Epidermal melanocyte (primary cell): Measurements from ENCODE around the gene ANXA6.

Experiments
- DNase-seq: peaks from one replicate; pipeline ENCODE4 v3.0.0; 2011; ENCODE audit warnings: low spot score; ENCODE audit not compliant: insufficient read length

ANXA6 gene

GRCh38 chr5:151105561-151105960 is 52.0 kb downstream of the ANXA6 start:
- no peak for DNase-seq

GRCh38 chr5:151104795-151105194 is 52.8 kb downstream of the ANXA6 start:
- DNase-seq = peak; percentile 62

GRCh38 chr5:151101746-151102145 is 55.8 kb downstream of the ANXA6 start:
- no peak for DNase-seq

GRCh38 chr5:151101151-151101550 is 56.4 kb downstream of the ANXA6 start:
- no peak for DNase-seq

- no peak for DNase-seq
Observed at GRCh38 chr5:151100681-151101080, 56.9 kb downstream of the ANXA6 start.

GRCh38 chr5:151098768-151099121 is 58.8 kb downstream of the ANXA6 start:
- DNase-seq = no peak

- no peak for DNase-seq
Observed at GRCh38 chr5:151097820-151098767, 59.5 kb downstream of the ANXA6 start.

GRCh38 chr5:151097061-151097460 is 60.5 kb downstream of the ANXA6 start:
- no peak for DNase-seq

- no peak for DNase-seq
Observed at GRCh38 chr5:151096001-151096373, 61.6 kb downstream of the ANXA6 start.

- DNase-seq = no peak
Observed at GRCh38 chr5:151095341-151096000, 62.1 kb downstream of the ANXA6 start.

- DNase-seq = no peak
Observed at GRCh38 chr5:151094852-151095245, 62.7 kb downstream of the ANXA6 start.

GRCh38 chr5:151094030-151094851 is 63.3 kb downstream of the ANXA6 start:
- no peak for DNase-seq

GRCh38 chr5:151093476-151093889 is 64.1 kb downstream of the ANXA6 start:
- DNase-seq = peak; percentile 58

GRCh38 chr5:151092762-151093161 is 64.8 kb downstream of the ANXA6 start:
- no peak for DNase-seq

GRCh38 chr5:151089726-151090125 is 67.9 kb downstream of the ANXA6 start:
- DNase-seq = no peak

- DNase-seq = no peak
Observed at GRCh38 chr5:151088986-151089385, 68.6 kb downstream of the ANXA6 start.

- no peak for DNase-seq
Observed at GRCh38 chr5:151087486-151087885, 70.1 kb downstream of the ANXA6 start.

- DNase-seq = no peak
Observed at GRCh38 chr5:151086905-151087360, 70.6 kb downstream of the ANXA6 start.

- no peak for DNase-seq
Observed at GRCh38 chr5:151086192-151086869, 71.2 kb downstream of the ANXA6 start.

GRCh38 chr5:151085517-151086041 is 72.0 kb downstream of the ANXA6 start:
- no peak for DNase-seq

- no peak for DNase-seq
Observed at GRCh38 chr5:151084363-151084762, 73.2 kb downstream of the ANXA6 start.
